ENCODE data around the gene PGLYRP3.

PGLYRP3 gene

GRCh38 chr1:153313288-153313687, 536 bp upstream of the PGLYRP3 start:
- in situ Hi-C loops (cut with HindIII; ENCODE audit: low sequenced_read_pairs), result no loop called here
- DNase-seq (ENCODE audit: low read depth, low spot score), result no peak
- no peak overlapping the region for H3K4me3 ChIP-seq (ENCODE audit: low read depth, low read length)
- TF ChIP-seq CTCF (IDR thresholded peaks at IDR 0.05; ENCODE audit: low read depth, low read length), result no peak

- in situ Hi-C loops (cut with HindIII; ENCODE audit: low sequenced_read_pairs), result no loop called here
- DNase-seq (ENCODE audit: low read depth, low spot score), result no peak
- TF ChIP-seq CTCF (IDR thresholded peaks at IDR 0.05; ENCODE audit: low read depth, low read length), result no peak
- no peak overlapping the region for H3K4me3 ChIP-seq (ENCODE audit: low read depth, low read length)
Measured at GRCh38 chr1:153310526-153310925, 2.2 kb downstream of the PGLYRP3 start.

- in situ Hi-C loops (cut with HindIII; ENCODE audit: low sequenced_read_pairs), result no loop called here
- no peak for DNase-seq (ENCODE audit: low read depth, low spot score)
- no peak for TF ChIP-seq CTCF (IDR thresholded peaks at IDR 0.05; ENCODE audit: low read depth, low read length)
- H3K4me3 ChIP-seq (ENCODE audit: low read depth, low read length), result no peak overlapping the region
Measured at GRCh38 chr1:153309441-153309840, 3.3 kb downstream of the PGLYRP3 start.

- H3K4me3 ChIP-seq (ENCODE audit: low read depth, low read length), result no peak overlapping the region
- no peak for DNase-seq (ENCODE audit: low read depth, low spot score)
- TF ChIP-seq CTCF (IDR thresholded peaks at IDR 0.05; ENCODE audit: low read depth, low read length), result no peak
- in situ Hi-C loops (cut with HindIII; ENCODE audit: low sequenced_read_pairs), result no loop called here
Measured at GRCh38 chr1:153308540-153308939, 4.2 kb downstream of the PGLYRP3 start.

GRCh38 chr1:153307221-153307600, 5.5 kb downstream of the PGLYRP3 start:
- in situ Hi-C loops (cut with HindIII; ENCODE audit: low sequenced_read_pairs), result no loop called here
- no peak overlapping the region for H3K4me3 ChIP-seq (ENCODE audit: low read depth, low read length)
- no peak for TF ChIP-seq CTCF (IDR thresholded peaks at IDR 0.05; ENCODE audit: low read depth, low read length)
- no peak for DNase-seq (ENCODE audit: low read depth, low spot score)

- in situ Hi-C loops (cut with HindIII; ENCODE audit: low sequenced_read_pairs), result no loop called here
- H3K4me3 ChIP-seq (ENCODE audit: low read depth, low read length), result no peak overlapping the region
- TF ChIP-seq CTCF (IDR thresholded peaks at IDR 0.05; ENCODE audit: low read depth, low read length), result no peak
- DNase-seq (ENCODE audit: low read depth, low spot score), result no peak
Measured at GRCh38 chr1:153306303-153307220, 6.2 kb downstream of the PGLYRP3 start.
